HT-29 (cell line): ENCODE measurements around the gene WDR37. TPM values are rescaled to one million over a fixed set of nuclear protein-coding genes. Genes with fewer than 3 reads are reported as not detected.
"Not testable (repeated sequence)": the region's sequence is repeated elsewhere in the genome, so short reads cannot be mapped to it uniquely, and the experiment has no call there.

ENCODE experiments used
- DNase-seq: peaks from one replicate; pipeline ENCODE4 v3.0.0-alpha.2; 2015; ENCODE audit warnings: low spot score
- total RNA-seq: library from RNA; depleted of rRNA; stranded (reverse); fragments of >200 nt; shearing (Covaris generic); gene quantifications from 2 replicates; pipeline ENCODE4 v1.2.3, GENCODE V29; 2014

Gene WDR37
- total RNA-seq, 1 experiment from 2014 or later = 7.2 TPM

GRCh38 chr10:1041514-1041913 lies 14.7 kb upstream of the WDR37 start:
- no peak for DNase-seq

DNA sequence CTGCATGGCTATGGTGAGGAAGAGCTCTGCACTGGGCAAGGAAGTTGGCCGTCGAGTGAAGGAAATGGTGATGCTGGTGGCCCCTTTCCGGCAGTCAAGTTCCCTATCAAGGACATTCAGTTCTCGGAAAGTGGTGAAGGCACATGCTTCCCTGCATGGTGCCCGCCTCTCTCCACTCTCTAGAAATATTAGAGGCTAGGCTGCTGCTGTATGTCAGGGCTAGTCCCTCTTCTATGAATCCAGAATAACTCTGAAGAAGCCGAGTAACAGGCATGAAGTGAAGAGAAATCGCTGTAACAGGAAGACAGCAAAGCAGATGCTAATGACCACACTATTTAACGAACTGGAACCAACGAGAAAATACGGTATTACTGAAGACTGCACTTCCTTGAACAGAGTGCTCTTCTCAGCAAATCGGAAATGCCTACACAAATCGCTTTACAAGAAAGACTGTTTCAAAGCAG lies 12.6 kb upstream of the WDR37 start:
- DNase-seq = no peak

DNA sequence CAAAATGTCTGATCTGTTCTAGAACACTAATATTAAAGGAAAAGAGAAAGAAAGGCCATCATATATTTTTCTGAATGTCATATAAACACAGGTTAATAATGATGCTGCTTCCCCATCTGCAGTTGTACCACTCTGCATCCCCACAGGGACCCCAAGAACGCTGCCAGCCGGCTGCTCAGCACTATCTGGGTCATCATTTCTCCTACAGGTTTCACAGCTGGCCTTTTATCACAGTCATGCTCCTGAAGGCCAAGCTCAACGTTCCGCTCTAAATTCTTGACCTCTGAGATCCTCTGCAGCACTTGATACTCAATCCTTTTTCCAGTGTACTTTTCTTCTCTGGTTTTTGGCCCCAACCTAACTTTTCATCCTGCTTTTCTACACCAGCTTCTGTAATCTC lies 12.0 kb upstream of the WDR37 start:
- DNase-seq = no peak

- no peak for DNase-seq
Observed at GRCh38 chr10:1044964-1045363, 11.2 kb upstream of the WDR37 start.

GRCh38 chr10:1045415-1045814 lies 10.8 kb upstream of the WDR37 start:
- DNase-seq = no peak

GRCh38 chr10:1047937-1048336 lies 8.2 kb upstream of the WDR37 start:
- no peak for DNase-seq

- DNase-seq = peak; percentile 36
Observed at GRCh38 chr10:1048349-1048731, 7.8 kb upstream of the WDR37 start.

GRCh38 chr10:1048732-1049424 lies 7.3 kb upstream of the WDR37 start, which contains the start of gene IDI1:
TSS of gene IDI1 (minus strand) at chr10:1049119. CDS start at chr10:1049003, 116 bp downstream.
- peak; percentile 99 for DNase-seq

GRCh38 chr10:1049425-1049958 lies 6.7 kb upstream of the WDR37 start:
- DNase-seq = no peak

DNA sequence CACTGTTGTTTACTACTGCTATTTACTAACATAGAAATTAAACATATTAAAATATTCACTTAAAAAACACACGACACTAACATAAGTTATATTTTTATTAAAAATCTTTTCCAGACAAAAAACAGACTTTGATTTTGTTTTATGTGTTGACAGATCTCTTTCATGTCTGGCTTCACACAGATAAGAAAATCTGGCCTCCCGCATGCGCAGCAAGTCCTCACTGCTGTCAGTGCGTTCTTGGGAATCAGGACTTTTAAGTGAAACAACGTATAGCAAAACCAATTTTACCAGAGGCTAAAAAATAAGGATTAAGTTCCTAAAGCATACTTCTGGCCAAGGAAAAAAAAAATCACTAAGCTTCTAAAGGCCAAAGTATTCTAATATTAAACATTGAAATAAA lies 6.0 kb upstream of the WDR37 start:
- DNase-seq = peak; percentile 57

- peak; percentile 70 for DNase-seq
Observed at GRCh38 chr10:1050554-1050953, 5.6 kb upstream of the WDR37 start.

DNA sequence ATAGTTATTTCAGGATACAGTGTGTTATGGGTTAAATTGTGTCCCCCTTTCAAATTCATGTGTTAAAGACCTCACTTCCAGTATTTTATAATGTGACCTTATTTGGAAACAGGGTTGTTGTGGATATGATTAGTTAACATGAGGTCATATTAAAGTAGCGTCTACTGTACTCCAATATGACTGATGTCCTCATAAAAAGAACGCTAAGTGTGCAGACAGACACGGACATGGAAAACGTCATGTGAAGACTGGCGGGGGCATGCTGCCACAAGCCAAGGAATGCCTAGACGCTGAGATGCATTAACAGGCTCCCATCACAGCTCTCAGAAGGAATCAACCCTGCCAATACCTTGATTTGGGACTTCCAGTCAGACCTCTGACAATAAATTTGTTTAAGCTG lies 1.5 kb upstream of the WDR37 start:
- no peak for DNase-seq

DNA sequence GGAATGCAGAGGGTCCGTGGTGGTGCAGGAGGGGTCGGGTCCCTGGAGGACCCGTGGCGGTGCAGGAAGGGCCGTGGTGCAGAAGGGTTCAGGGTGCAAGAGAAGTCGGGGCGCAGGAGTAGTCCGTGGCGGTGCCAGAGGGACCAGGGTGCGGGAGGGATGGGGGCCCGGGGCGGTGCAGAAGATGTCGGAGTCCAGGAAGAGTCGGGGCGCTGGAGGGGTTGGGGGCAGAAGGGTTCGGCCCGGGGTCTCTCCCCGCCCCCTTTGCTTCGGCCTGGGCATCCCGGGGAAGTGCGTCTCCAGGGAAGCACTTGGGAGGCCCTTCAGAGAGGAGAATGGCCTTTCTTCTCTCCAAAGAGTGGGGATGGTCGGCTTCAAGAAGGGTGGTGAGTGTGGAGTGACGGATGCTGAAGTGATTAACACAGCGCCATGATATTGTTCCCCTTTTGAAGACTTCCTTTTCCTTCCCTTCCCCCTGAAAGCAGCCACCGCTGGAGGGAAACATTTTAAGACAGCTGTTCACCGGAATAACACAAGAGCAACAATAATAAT lies 997 bp downstream of the WDR37 start:
- no peak for DNase-seq

GRCh38 chr10:1058017-1058416 lies 1.8 kb downstream of the WDR37 start:
- DNase-seq = no peak

GRCh38 chr10:1059902-1060301 lies 3.7 kb downstream of the WDR37 start:
- no peak for DNase-seq

GRCh38 chr10:1061930-1062774 lies 6.0 kb downstream of the WDR37 start:
- DNase-seq = no peak

GRCh38 chr10:1063232-1063865 lies 7.2 kb downstream of the WDR37 start:
- no peak for DNase-seq

GRCh38 chr10:1064964-1065247 lies 8.7 kb downstream of the WDR37 start:
- no peak for DNase-seq

- DNase-seq = not testable (repeated sequence)
Observed at GRCh38 chr10:1066734-1067133, 10.5 kb downstream of the WDR37 start.

GRCh38 chr10:1068380-1069361 lies 12.5 kb downstream of the WDR37 start:
- DNase-seq = no peak

GRCh38 chr10:1070919-1071318 lies 14.7 kb downstream of the WDR37 start:
- DNase-seq = no peak
